HT1080 (cell line): Measurements from ENCODE around the gene RNF225. TPM values are rescaled to one million over a fixed set of nuclear protein-coding genes. Genes with fewer than 3 reads are reported as not detected.

ENCODE experiments used
- DNase-seq: peaks from one replicate; pipeline ENCODE4 v3.0.0-alpha.2; 2015; ENCODE audit warnings: low read depth
- small RNA-seq: library from RNA; depleted of rRNA; stranded (forward); fragments of <200 nt; gene quantifications from one replicate; pipeline ENCODE3, GENCODE V24; 2014
- total RNA-seq: library from RNA; depleted of rRNA; stranded (reverse); fragments of >200 nt; shearing (Covaris generic); gene quantifications from 2 replicates; pipeline ENCODE4 v1.2.3, GENCODE V29; 2014; rRNA removed

RNF225 gene
- total RNA-seq, 1 experiment from 2014 or later = 0.24 TPM

- no peak for DNase-seq
Observed at GRCh38 chr19:58407658-58408151, 12.2 kb downstream of the RNF225 start.

DNA sequence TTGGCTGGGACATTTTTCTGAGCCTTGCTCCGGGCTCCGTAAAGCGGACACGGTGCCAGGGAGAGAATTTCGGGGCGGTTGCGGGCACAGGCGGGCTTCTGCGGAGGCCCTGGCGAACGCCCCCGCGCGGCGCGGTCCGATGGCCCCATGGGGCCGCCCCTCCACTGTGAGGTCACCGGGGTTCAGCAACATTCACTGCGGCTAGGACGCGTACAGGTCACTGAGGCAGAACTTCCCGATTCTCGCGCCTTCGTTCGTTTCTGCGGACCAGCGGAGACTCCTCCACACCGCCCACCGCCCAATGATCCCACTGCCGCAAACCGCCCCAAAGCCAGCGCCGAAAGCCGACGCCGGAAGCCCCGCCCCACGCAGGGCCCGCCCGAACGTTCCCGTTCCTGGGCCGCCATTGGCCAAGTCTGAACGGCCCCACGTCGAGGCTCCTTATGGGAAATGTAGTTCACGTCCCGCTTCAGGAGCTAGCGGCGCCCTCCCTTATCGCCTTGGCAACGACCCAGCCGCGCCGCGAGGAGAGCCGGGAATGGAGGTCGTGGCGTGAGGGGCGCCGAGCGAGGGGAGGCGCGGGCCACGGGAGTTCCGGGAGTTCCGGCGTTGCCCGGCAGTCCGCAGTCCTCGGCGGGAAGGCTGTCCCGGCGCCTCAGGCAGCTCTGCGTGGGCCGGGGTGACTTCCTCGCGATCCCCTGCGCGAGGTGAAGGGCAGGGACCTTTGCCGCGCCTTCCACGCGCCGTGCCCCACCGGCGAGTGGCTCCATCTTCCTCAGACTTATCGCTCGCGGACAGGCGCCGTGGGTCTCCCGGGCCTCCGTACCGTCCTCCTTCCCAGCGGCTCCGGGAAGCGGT lies 12.9 kb downstream of the RNF225 start, which contains the start of gene ZNF584:
Gene ZNF584, plus strand, starts transcription at position 498 of the 858 bp plus-strand sequence. CDS start 499 bp downstream, outside the sequence.
- peak; percentile 91 for DNase-seq

- DNase-seq = peak; percentile 48
Observed at GRCh38 chr19:58409010-58409790, 13.7 kb downstream of the RNF225 start.

- no peak for DNase-seq
Observed at GRCh38 chr19:58416604-58417003, 21.1 kb downstream of the RNF225 start.

DNA sequence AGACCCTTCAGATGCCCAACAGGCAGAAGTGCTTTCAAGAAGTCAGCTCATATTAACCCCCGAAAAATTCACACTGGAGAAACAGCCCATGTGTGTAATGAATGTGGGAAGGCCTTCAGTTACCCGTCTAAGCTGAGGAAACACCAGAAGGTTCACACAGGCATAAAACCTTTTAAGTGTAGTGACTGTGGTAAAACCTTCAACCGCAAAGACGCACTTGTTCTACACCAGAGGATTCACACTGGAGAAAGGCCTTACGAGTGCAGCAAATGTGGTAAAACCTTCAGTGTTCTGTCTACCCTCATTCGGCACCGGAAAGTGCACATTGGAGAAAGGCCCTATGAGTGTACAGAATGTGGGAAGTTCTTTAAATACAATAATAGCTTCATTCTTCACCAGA lies 21.6 kb downstream of the RNF225 start:
- no peak for DNase-seq

GRCh38 chr19:58428617-58429016 lies 33.2 kb downstream of the RNF225 start:
- no peak for DNase-seq

DNA sequence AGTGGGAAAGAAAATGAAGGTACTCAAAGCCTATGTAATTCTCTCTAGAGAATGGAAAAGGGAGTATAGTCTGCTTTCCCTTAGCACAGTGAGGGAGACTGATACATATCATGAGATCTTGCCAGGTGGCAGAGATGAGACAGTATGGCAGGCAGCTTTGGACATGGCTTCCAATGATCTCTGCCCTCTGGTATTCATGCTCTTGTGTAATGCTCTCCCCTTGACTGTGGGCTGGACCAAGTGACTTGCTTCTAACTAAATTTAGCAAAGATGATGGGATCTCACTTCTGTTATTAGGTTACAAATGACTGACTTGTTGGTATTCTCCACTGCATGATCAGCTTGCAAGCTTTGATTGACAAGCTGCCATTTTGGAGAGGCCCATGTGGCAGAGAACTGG lies 34.3 kb downstream of the RNF225 start:
- DNase-seq = no peak

GRCh38 chr19:58434217-58434616 lies 38.8 kb downstream of the RNF225 start:
- DNase-seq = no peak

GRCh38 chr19:58439576-58440554 lies 44.4 kb downstream of the RNF225 start, which contains the start of gene ZNF132:
TSS of gene ZNF132 (minus strand) at chr19:58440153. CDS start at chr19:58439821, 332 bp downstream.
- peak; percentile 97 for DNase-seq

- no peak for DNase-seq
Observed at GRCh38 chr19:58440556-58440955, 45.1 kb downstream of the RNF225 start.

- DNase-seq = peak; percentile 15
Observed at GRCh38 chr19:58442986-58443385, 47.5 kb downstream of the RNF225 start.

Small RNAs within 50 kb of the gene (small RNA-seq; reads per million reads assigned to genes)
- not detected for gene MIR4754
- gene RNA5SP473 = not detected

Other genes with a start within 250 kb of the RNF225 start
- 7.1 and 9.0 TPM in 2 replicates for gene ZNF329, start 244.9 kb upstream of the RNF225 start, total RNA-seq
- 27.6 and 28.4 TPM in 2 replicates for gene ZNF274, start 212.6 kb upstream of the RNF225 start, total RNA-seq
- 36.6 and 62.3 TPM in 2 replicates for gene ZNF544, start 166.7 kb upstream of the RNF225 start, total RNA-seq
- gene ZNF8, start 116.7 kb upstream of the RNF225 start, total RNA-seq = 3.1 TPM in 2 replicates
- gene ERVK3-1, start 90.3 kb upstream of the RNF225 start, total RNA-seq = 78.6 and 105 TPM in 2 replicates
- 3.7 and 5.2 TPM in 2 replicates for gene ZSCAN22, start 68.7 kb upstream of the RNF225 start, total RNA-seq
- 20.3 and 22.8 TPM in 2 replicates for gene A1BG, start 42.2 kb upstream of the RNF225 start, total RNA-seq
- gene ZNF497, start 32.9 kb upstream of the RNF225 start, total RNA-seq = 0.67 and 2.1 TPM in 2 replicates
- 0.08 and 1.4 TPM in 2 replicates for gene ZNF837, start 14.6 kb upstream of the RNF225 start, total RNA-seq
- gene RPS5, start 8.4 kb upstream of the RNF225 start, total RNA-seq = 3,183 and 4,090 TPM in 2 replicates
- gene ZNF584, start 13.0 kb downstream of the RNF225 start, total RNA-seq = 27.4 and 33.4 TPM in 2 replicates
- gene ZNF132, start 44.5 kb downstream of the RNF225 start, total RNA-seq = 3.5 and 4.3 TPM in 2 replicates
- gene ZNF324B, start 56.0 kb downstream of the RNF225 start, total RNA-seq = 17.6 and 19.1 TPM in 2 replicates
- 13.5 and 17.2 TPM in 2 replicates for gene ZNF324, start 71.4 kb downstream of the RNF225 start, total RNA-seq
- gene ZNF446, start 80.7 kb downstream of the RNF225 start, total RNA-seq = 9.7 and 13.2 TPM in 2 replicates
- 26.3 and 28.9 TPM in 2 replicates for gene SLC27A5, start 116.3 kb downstream of the RNF225 start, total RNA-seq
- gene ZBTB45, start 124.2 kb downstream of the RNF225 start, total RNA-seq = 9.2 and 12.5 TPM in 2 replicates
- 1,553 and 2,010 TPM in 2 replicates for gene TRIM28, start 148.4 kb downstream of the RNF225 start, total RNA-seq
- gene CHMP2A, start 159.4 kb downstream of the RNF225 start, total RNA-seq = 98.7 and 107 TPM in 2 replicates
- 229 and 237 TPM in 2 replicates for gene UBE2M, start 163.0 kb downstream of the RNF225 start, total RNA-seq
- gene MZF1, start 177.7 kb downstream of the RNF225 start, total RNA-seq = 13.5 and 15.5 TPM in 2 replicates